Measurements from ENCODE around the gene GYPE. TPM values are rescaled to one million over a fixed set of nuclear protein-coding genes. Genes with fewer than 3 reads are reported as not detected.
"Not testable (repeated sequence)": the region's sequence is repeated elsewhere in the genome, so short reads cannot be mapped to it uniquely, and the experiment has no call there.

Gene GYPE
- not detected in 2 replicates for total RNA-seq
- long read RNA-seq = 0 reads

DNA sequence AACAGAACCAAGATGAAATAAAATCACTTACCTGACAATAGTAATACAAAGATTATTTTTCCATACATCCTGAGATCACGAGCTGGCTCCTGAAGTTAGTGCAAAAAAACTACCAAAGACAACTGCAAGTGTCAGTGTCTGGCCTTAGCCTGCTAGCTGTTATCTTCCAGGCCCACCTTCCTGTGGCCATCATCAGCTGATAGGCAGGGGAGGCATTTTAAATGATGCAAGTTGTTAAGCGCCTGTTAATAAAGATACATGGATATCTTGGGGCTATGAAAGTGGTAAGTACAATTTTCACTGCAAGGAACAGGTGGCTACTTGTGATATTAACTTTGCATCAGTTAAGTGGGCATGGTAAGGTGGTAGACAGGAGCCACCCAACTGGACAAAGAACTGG is at the start of gene GYPE:
TSS of gene GYPE (minus strand) at position 120 of the 400 bp plus-strand sequence. CDS start at position 68, 52 bp downstream.
- not testable (repeated sequence) for H3K27ac Mint-ChIP-seq (ENCODE audit: unreplicated experiment); DNase-seq (ENCODE audit: extremely low spot score, unreplicated experiment); H3K36me3 Mint-ChIP-seq (ENCODE audit: unreplicated experiment); H3K27me3 Mint-ChIP-seq (ENCODE audit: unreplicated experiment); H3K9me3 Mint-ChIP-seq (ENCODE audit: unreplicated experiment); H3K4me3 Mint-ChIP-seq (ENCODE audit: unreplicated experiment); H3K4me1 Mint-ChIP-seq (ENCODE audit: unreplicated experiment)

DNA sequence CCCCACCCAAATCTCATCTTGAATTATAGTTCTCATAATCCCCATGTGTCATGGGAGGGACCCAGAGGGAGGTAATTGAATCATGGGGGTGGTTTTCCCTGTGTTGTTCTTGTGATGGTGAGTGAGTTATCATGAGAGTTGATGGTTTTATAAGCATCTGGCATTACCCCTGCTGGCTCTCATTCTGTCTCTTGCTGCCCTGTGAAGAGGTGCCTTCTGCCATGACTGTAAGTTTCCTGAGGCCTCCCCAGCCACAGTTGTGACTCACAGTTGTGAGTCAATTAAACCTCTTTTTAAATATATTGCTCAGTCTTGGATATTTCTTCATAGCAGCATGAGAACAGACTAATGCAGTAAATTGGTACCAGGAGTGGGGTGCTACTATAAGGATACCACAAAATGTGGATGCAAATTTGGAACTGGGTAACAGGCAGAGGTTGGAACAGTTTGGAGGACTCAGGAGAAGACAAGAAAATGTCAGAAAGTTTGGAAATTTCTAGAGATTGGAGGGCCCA is 46.2 kb upstream of the GYPE start:
- not testable (repeated sequence) for DNase-seq (ENCODE audit: extremely low spot score, unreplicated experiment); H3K27me3 Mint-ChIP-seq (ENCODE audit: unreplicated experiment); H3K4me3 Mint-ChIP-seq (ENCODE audit: unreplicated experiment); H3K4me1 Mint-ChIP-seq (ENCODE audit: unreplicated experiment); H3K36me3 Mint-ChIP-seq (ENCODE audit: unreplicated experiment); H3K27ac Mint-ChIP-seq (ENCODE audit: unreplicated experiment)
- H3K9me3 Mint-ChIP-seq (ENCODE audit: unreplicated experiment) = peaks cover 18% of the 10 kb centered on the region

DNA sequence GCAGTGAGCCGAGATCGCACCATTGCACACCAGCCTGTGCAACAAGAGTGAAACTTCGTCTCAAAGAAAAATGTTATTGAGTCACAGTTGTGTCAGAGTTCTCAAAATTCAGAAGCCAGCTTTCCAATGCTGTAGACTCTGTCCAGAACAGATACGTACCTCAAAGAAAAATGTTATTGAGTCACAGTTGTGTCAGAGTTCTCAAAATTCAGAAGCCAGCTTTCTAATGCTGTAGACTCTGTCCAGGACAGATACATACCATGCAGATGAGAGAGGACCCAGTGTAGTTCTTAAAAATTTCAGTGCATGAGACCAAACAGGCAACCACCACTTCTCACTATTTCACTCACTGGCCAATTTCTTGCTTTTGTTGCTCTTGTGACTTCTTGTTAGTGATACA is 45.6 kb upstream of the GYPE start:
- not testable (repeated sequence) for H3K27ac Mint-ChIP-seq (ENCODE audit: unreplicated experiment); H3K4me3 Mint-ChIP-seq (ENCODE audit: unreplicated experiment); H3K4me1 Mint-ChIP-seq (ENCODE audit: unreplicated experiment); H3K36me3 Mint-ChIP-seq (ENCODE audit: unreplicated experiment); DNase-seq (ENCODE audit: extremely low spot score, unreplicated experiment); H3K27me3 Mint-ChIP-seq (ENCODE audit: unreplicated experiment)
- peaks cover 17% of the 10 kb centered on the region for H3K9me3 Mint-ChIP-seq (ENCODE audit: unreplicated experiment)

DNA sequence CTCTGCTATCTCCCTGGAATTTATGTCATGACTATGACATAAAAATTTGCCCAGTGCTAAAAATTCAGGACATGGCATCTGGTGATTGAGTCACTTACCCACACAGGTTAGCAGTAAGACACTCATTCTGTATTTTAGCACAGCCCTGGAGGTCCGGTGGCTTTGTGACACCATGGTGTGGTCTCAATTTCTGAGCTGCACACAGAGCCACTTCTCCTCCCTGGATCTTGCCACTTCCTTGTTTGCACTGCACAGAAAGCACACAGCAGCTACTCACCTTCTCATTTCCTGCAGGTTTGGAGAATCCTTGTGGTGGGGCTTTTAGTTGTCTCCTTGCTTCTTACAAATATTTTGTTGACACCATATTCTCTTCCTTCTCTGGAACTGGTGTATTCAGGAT is 44.8 kb upstream of the GYPE start:
- H3K9me3 Mint-ChIP-seq (ENCODE audit: unreplicated experiment) = peaks cover 15% of the 10 kb centered on the region
- not testable (repeated sequence) for H3K36me3 Mint-ChIP-seq (ENCODE audit: unreplicated experiment); H3K27me3 Mint-ChIP-seq (ENCODE audit: unreplicated experiment); H3K27ac Mint-ChIP-seq (ENCODE audit: unreplicated experiment); H3K4me1 Mint-ChIP-seq (ENCODE audit: unreplicated experiment); DNase-seq (ENCODE audit: extremely low spot score, unreplicated experiment); H3K4me3 Mint-ChIP-seq (ENCODE audit: unreplicated experiment)

GRCh38 chr4:143947493-143947892 is 42.1 kb upstream of the GYPE start:
- H3K27ac Mint-ChIP-seq (ENCODE audit: unreplicated experiment); H3K4me1 Mint-ChIP-seq (ENCODE audit: unreplicated experiment); H3K27me3 Mint-ChIP-seq (ENCODE audit: unreplicated experiment); H3K4me3 Mint-ChIP-seq (ENCODE audit: unreplicated experiment); H3K36me3 Mint-ChIP-seq (ENCODE audit: unreplicated experiment); DNase-seq (ENCODE audit: extremely low spot score, unreplicated experiment): not testable (repeated sequence)
- peaks cover 15% of the 10 kb centered on the region for H3K9me3 Mint-ChIP-seq (ENCODE audit: unreplicated experiment)

- not testable (repeated sequence) for H3K27ac Mint-ChIP-seq (ENCODE audit: unreplicated experiment); H3K36me3 Mint-ChIP-seq (ENCODE audit: unreplicated experiment); H3K9me3 Mint-ChIP-seq (ENCODE audit: unreplicated experiment); H3K27me3 Mint-ChIP-seq (ENCODE audit: unreplicated experiment); DNase-seq (ENCODE audit: extremely low spot score, unreplicated experiment); H3K4me3 Mint-ChIP-seq (ENCODE audit: unreplicated experiment); H3K4me1 Mint-ChIP-seq (ENCODE audit: unreplicated experiment)
These were observed 35.3 kb upstream of the GYPE start for GRCh38 chr4:143940708-143941107.

DNA sequence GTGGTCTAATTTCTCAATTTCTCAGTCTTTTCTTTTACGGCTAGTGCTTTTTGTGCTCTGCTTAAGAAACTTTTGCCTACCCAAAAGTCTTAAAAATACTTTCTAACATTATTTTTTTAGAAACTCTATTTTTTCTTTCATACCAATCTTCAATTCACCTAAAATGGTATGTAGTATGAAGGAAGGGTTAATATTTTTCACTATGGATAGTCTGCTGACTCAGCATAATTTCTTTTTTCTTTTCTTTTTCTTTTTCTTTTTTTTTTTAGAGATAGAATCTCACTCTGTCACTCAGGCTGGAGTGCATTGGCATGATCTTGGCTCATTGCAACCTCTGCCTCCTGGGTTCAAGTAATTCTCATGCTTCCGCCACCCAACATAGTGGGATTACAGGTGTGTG is 34.2 kb upstream of the GYPE start:
- H3K4me3 Mint-ChIP-seq (ENCODE audit: unreplicated experiment) = no peak overlapping the region

GRCh38 chr4:143938890-143939289 is 33.5 kb upstream of the GYPE start:
- DNase-seq (ENCODE audit: extremely low spot score, unreplicated experiment); H3K9me3 Mint-ChIP-seq (ENCODE audit: unreplicated experiment); H3K27me3 Mint-ChIP-seq (ENCODE audit: unreplicated experiment); H3K4me3 Mint-ChIP-seq (ENCODE audit: unreplicated experiment); H3K36me3 Mint-ChIP-seq (ENCODE audit: unreplicated experiment); H3K4me1 Mint-ChIP-seq (ENCODE audit: unreplicated experiment); H3K27ac Mint-ChIP-seq (ENCODE audit: unreplicated experiment): not testable (repeated sequence)

More for the DNA sequence above, 34.2 kb upstream of the GYPE start:
- DNase-seq (ENCODE audit: extremely low spot score, unreplicated experiment) = no peak
- Mint-ChIP-seq H3K27ac (ENCODE audit: unreplicated experiment) (no peak overlapping the region), H3K4me1 (ENCODE audit: unreplicated experiment) (no peaks in the 10 kb centered on the region), H3K27me3 (ENCODE audit: unreplicated experiment) (no peaks in the 10 kb centered on the region), H3K9me3 (ENCODE audit: unreplicated experiment) (no peaks in the 10 kb centered on the region), H3K36me3 (ENCODE audit: unreplicated experiment) (no peaks in the 10 kb centered on the region)
- TF ChIP-seq CTCF (IDR thresholded peaks at IDR 0.05) = no peak
